ENCODE results near the gene OPN1MW2. TPM values are rescaled to one million over a fixed set of nuclear protein-coding genes. Genes with fewer than 3 reads are reported as not detected.
"Not testable (repeated sequence)": the region's sequence is repeated elsewhere in the genome, so short reads cannot be mapped to it uniquely, and the experiment has no call there.

Gene OPN1MW2
- total RNA-seq, 1 experiment from 2014 or later = not detected

DNA sequence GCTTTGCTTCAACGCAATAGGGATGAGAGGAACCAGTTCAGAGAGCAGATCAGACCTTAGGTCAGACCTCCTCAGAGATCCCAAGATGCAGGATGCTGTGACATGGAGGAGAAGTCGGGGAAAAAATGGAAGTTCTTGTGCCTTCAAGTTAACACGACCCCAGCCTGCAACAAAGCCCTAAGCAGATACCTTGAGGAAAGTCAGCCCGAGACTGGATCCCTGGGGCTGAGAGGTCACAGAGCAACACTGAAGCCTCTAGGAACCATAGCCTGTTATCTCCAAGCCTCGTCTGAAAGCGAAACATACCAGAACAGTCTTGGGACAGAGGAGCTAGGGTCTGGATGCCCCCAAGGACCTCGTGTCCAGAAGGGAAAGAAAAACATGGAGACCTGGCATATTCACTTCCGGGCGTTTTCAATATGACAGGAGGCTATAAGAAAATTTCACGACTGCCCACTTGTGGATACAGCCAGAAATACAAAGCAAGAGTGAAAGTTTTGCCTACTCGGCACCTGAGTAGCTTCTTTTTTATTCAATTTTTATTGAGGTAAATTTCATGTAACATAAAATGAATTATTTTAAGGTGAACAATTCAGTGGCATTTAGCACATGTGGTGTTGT is 19.5 kb downstream of the OPN1MW2 start:
- H3K4me3 ChIP-seq (ENCODE audit: insufficient read depth, low read depth, low read length); H3K27me3 ChIP-seq (ENCODE audit: control insufficient read depth, insufficient read depth, low read length); H3K36me3 ChIP-seq (replicated peaks; ENCODE audit: control insufficient read depth, insufficient read depth, low read length); DNase-seq: not testable (repeated sequence)

DNA sequence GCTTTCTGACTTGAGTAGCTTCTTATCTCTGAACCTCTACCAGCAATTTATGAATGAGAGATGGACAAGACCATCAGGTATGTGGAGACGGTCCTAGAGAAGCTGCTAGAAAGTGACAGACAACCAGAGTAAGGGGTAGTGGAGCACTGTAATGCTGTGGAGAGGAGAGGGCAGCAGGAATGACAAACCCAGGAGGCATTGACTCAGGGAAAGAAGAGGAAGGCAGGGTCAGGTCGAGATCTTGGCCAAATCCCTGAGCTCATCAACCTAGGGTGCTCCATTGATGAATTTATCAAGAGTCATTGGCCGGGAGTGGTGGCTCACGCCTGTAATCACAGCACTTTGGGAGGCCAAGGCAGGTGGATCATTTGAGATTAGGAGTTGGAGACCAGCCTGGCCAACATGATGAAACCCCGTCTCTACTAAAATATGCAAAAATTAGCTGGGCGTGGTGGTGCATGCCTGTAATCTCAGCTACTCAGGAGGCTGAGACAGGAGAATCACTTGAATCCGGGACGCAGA is 20.5 kb downstream of the OPN1MW2 start:
- H3K36me3 ChIP-seq (replicated peaks; ENCODE audit: control insufficient read depth, insufficient read depth, low read length); DNase-seq; H3K4me3 ChIP-seq (ENCODE audit: insufficient read depth, low read depth, low read length); H3K27me3 ChIP-seq (ENCODE audit: control insufficient read depth, insufficient read depth, low read length): not testable (repeated sequence)

DNA sequence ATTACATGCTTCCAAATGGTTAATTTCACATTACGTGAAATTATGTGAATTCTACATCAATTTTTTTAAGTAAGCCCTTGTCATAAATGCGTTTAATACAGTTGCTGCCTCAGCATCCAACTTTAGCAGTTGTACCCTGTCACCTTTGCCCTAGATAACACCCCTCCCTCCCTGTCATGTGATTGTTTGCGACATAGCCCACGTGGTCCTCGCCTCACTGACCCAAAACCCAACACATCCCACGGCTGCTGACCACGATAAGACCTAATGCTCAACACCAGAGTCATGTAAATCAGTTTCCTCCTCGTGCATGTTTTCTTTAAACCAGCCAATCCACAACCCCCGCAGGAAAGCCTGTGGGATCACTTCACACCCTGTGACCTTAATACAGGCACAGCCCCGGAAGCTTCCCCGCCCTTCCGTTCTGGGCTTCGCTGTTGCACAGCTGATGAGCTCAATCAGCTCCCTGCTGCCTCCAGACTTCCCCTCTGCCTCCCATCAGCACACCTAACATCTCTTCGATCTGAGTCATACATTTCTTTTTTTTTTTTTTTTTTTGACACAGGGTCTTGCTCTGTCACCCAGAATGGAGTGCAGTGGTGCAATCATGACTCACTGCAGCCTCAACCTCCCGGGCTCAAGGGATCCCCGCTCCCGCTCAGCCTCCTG is 28.0 kb downstream of the OPN1MW2 start:
- H3K27me3 ChIP-seq (ENCODE audit: control insufficient read depth, insufficient read depth, low read length); H3K4me3 ChIP-seq (ENCODE audit: insufficient read depth, low read depth, low read length); H3K36me3 ChIP-seq (replicated peaks; ENCODE audit: control insufficient read depth, insufficient read depth, low read length); DNase-seq: not testable (repeated sequence)

DNA sequence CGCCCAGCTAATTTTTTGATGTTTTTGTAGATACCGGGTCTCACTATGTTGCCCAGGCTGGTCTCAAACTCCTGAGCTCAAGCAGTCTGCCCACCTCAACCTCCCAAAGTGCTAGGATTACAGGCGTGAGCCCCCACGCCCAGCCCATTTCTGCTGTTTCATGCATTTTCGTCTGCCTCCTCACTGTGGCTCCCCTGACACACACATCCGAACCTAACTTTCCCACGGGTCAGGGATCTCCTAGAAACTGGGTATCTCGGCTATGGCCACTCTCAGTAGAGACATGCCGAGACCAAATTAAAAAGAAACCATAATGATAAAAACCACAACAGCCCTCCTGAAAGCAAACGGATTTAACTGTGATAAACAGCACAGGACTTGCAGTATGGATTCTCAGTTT is 28.5 kb downstream of the OPN1MW2 start:
- H3K36me3 ChIP-seq (replicated peaks; ENCODE audit: control insufficient read depth, insufficient read depth, low read length); H3K4me3 ChIP-seq (ENCODE audit: insufficient read depth, low read depth, low read length); DNase-seq; H3K27me3 ChIP-seq (ENCODE audit: control insufficient read depth, insufficient read depth, low read length): not testable (repeated sequence)

DNA sequence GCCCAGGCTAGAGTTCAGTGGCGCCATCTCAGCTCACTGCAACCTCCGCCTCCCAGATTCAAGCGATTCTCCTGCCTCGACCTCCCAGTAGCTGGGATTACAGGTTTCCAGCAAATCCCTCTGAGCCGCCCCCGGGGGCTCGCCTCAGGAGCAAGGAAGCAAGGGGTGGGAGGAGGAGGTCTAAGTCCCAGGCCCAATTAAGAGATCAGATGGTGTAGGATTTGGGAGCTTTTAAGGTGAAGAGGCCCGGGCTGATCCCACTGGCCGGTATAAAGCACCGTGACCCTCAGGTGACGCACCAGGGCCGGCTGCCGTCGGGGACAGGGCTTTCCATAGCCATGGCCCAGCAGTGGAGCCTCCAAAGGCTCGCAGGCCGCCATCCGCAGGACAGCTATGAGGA is 37.7 kb downstream of the OPN1MW2 start, which contains the start of gene OPN1MW3:
TSS of gene OPN1MW3 (plus strand) at position 301 of the 400 bp plus-strand sequence. CDS start at position 339, 38 bp downstream.
- DNase-seq; H3K27me3 ChIP-seq (ENCODE audit: control insufficient read depth, insufficient read depth, low read length); H3K36me3 ChIP-seq (replicated peaks; ENCODE audit: control insufficient read depth, insufficient read depth, low read length); H3K4me3 ChIP-seq (ENCODE audit: insufficient read depth, low read depth, low read length): not testable (repeated sequence)

DNA sequence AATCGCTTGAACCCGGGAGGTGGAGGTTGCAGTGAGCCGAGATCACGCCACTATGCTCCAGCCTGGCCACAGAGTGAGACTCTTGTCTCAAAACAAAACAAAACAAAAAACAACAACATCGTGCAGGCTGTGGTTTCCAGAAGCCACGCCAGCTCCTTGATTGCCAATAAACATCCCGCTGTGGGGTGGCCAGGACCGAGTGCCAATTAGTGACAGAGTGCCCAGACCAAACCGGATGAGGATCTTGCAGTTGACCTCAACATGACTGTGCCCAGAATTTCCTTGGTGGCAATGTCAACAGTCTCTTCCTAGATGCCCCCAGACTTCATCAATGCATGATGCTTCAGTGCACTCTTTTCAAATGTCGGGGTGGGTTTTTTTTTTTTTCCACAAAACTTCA is 39.2 kb downstream of the OPN1MW2 start:
- H3K36me3 ChIP-seq (replicated peaks; ENCODE audit: control insufficient read depth, insufficient read depth, low read length); H3K27me3 ChIP-seq (ENCODE audit: control insufficient read depth, insufficient read depth, low read length); H3K4me3 ChIP-seq (ENCODE audit: insufficient read depth, low read depth, low read length); DNase-seq: not testable (repeated sequence)

DNA sequence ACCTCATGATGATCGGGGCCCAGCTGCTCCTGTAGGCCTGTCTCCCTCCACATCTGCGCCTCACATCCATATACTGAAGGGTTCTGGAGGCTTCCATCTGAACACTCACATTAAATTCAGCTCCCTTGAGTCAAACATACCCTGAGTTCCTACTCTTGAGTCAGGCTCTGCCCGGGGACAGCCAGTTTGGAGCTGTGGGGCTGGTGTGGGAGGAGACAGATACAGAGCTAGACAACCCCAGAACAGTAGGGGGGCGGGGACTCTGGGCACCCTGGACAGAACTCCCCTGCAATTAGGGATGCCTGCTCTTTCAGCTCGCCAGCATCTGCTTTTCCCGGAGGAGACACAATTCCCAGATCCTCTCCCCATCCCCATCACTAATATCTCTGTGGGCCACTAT is 43.5 kb downstream of the OPN1MW2 start:
- H3K4me3 ChIP-seq (ENCODE audit: insufficient read depth, low read depth, low read length) = not testable (repeated sequence)

DNA sequence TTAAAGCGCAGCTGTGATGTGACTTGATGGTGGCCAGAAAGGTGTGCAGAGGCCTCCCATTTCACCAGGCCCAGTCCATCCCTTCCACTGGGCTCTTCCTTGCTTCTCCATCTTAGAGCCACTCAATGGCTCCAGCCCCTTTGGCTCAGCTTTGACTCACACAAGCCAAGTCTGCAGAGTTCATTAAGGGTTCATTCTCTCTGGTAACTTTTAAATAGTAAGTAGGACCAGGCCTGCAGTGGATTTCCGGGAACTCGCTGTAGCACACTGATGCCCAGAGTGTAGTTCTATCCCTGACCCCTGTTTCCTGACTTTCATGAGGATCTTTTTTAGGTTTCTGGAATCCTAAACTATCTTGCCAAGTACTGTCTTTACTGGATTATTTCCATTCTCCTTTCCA is 49.7 kb downstream of the OPN1MW2 start:
- DNase-seq; H3K27me3 ChIP-seq (ENCODE audit: control insufficient read depth, insufficient read depth, low read length); H3K36me3 ChIP-seq (replicated peaks; ENCODE audit: control insufficient read depth, insufficient read depth, low read length); H3K4me3 ChIP-seq (ENCODE audit: insufficient read depth, low read depth, low read length): not testable (repeated sequence)

More for the DNA sequence above, 43.5 kb downstream of the OPN1MW2 start:
- not testable (repeated sequence) for H3K27me3 ChIP-seq (ENCODE audit: control insufficient read depth, insufficient read depth, low read length); H3K36me3 ChIP-seq (replicated peaks; ENCODE audit: control insufficient read depth, insufficient read depth, low read length); DNase-seq

Other genes with a start within 250 kb of the OPN1MW2 start
- gene HCFC1, start 247.9 kb upstream of the OPN1MW2 start, total RNA-seq (2014; rRNA removed; shearing (Covaris generic)) = 64.9 and 70.0 TPM in 2 replicates
- 8.8 and 9.5 TPM in 2 replicates for gene TMEM187, start 247.0 kb upstream of the OPN1MW2 start, total RNA-seq (2014; rRNA removed; shearing (Covaris generic))
- gene IRAK1, start 199.9 kb upstream of the OPN1MW2 start, total RNA-seq (2014; rRNA removed; shearing (Covaris generic)) = 34.4 and 44.6 TPM in 2 replicates
- 24.2 and 30.5 TPM in 2 replicates for gene MECP2, start 122.0 kb upstream of the OPN1MW2 start, total RNA-seq (2014; rRNA removed; shearing (Covaris generic))
- not detected in 2 replicates for gene OPN1LW, start 75.5 kb upstream of the OPN1MW2 start, total RNA-seq (2014; rRNA removed; shearing (Covaris generic))
- not detected in 2 replicates for gene OPN1MW, start 37.2 kb upstream of the OPN1MW2 start, total RNA-seq (2014; rRNA removed; shearing (Covaris generic))
- not detected in 2 replicates for gene OPN1MW3, start 37.8 kb downstream of the OPN1MW2 start, total RNA-seq (2014; rRNA removed; shearing (Covaris generic))
- gene TEX28, start 75.4 kb downstream of the OPN1MW2 start, total RNA-seq (2014; rRNA removed; shearing (Covaris generic)) = not detected in 2 replicates
- gene TKTL1, start 76.0 kb downstream of the OPN1MW2 start, total RNA-seq (2014; rRNA removed; shearing (Covaris generic)) = 1.6 TPM in 1 of 2 replicates, not detected in the other
- gene FLNA, start 154.9 kb downstream of the OPN1MW2 start, total RNA-seq (2014; rRNA removed; shearing (Covaris generic)) = 799 and 827 TPM in 2 replicates
- 56.2 and 57.1 TPM in 2 replicates for gene EMD, start 159.5 kb downstream of the OPN1MW2 start, total RNA-seq (2014; rRNA removed; shearing (Covaris generic))
- 4,112 and 4,296 TPM in 2 replicates for gene RPL10, start 178.6 kb downstream of the OPN1MW2 start, total RNA-seq (2014; rRNA removed; shearing (Covaris generic))
- 24.8 and 26.6 TPM in 2 replicates for gene DNASE1L1, start 189.5 kb downstream of the OPN1MW2 start, total RNA-seq (2014; rRNA removed; shearing (Covaris generic))
- gene TAFAZZIN, start 191.8 kb downstream of the OPN1MW2 start, total RNA-seq (2014; rRNA removed; shearing (Covaris generic)) = 38.6 and 71.3 TPM in 2 replicates
- 31.4 and 48.8 TPM in 2 replicates for gene ATP6AP1, start 208.9 kb downstream of the OPN1MW2 start, total RNA-seq (2014; rRNA removed; shearing (Covaris generic))
- 128 and 143 TPM in 2 replicates for gene GDI1, start 217.4 kb downstream of the OPN1MW2 start, total RNA-seq (2014; rRNA removed; shearing (Covaris generic))
- 44.0 and 46.6 TPM in 2 replicates for gene FAM50A, start 224.4 kb downstream of the OPN1MW2 start, total RNA-seq (2014; rRNA removed; shearing (Covaris generic))
- gene PLXNA3, start 238.5 kb downstream of the OPN1MW2 start, total RNA-seq (2014; rRNA removed; shearing (Covaris generic)) = 2.3 and 4.5 TPM in 2 replicates